IMR-90 (cell line): Measurements from ENCODE around the gene RARRES2. TPM values are rescaled to one million over a fixed set of nuclear protein-coding genes. Genes with fewer than 3 reads are reported as not detected.

ENCODE experiments used
- ATAC-seq: fragments of 200-7000 bp; cut with Tn5 transposase; 2 replicates; pipeline ENCODE4 v1.9.1; 2020; ENCODE audit warnings: low read depth, mild to moderate bottlenecking, moderate library complexity
- BruUV-seq: library from RNA; stranded (reverse); fragments of 400-500 nt; replicated peaks from 2 replicates; lab custom pipeline; 2021; lab: Mats Ljungman, UMichigan
- CTCF ChIA-PET: fragments of 300-600 bp; formaldehyde crosslinking; extraction: SDS; loops from one replicate; lab custom pipeline; 2021; ENCODE audit warnings: antibody characterized with exemption; lab: Yijun Ruan, JAX
- POLR2A ChIA-PET: fragments of 300-600 bp; sonication (Branson Sonifier 250); formaldehyde crosslinking; loops from one replicate; lab custom pipeline; 2022; ENCODE audit warnings: antibody characterized with exemption; ENCODE audit not compliant: unreplicated experiment; lab: Charles Lee
- DNase-seq: peaks from one replicate; pipeline ENCODE4 v3.0.0; 2013
- H2AFZ ChIP-seq: replicated peaks from 2 replicates; pipeline ENCODE3; 2013; ENCODE audit warnings: low read length, mild to moderate bottlenecking; ENCODE audit not compliant: poor library complexity
- H2AK5ac ChIP-seq: 2 replicates; pipeline ENCODE4 v1.6.1; 2013; ENCODE audit warnings: low read depth, low read length, inconsistent platforms
- H2AK9ac ChIP-seq: replicated peaks from 2 replicates; pipeline ENCODE3; 2013; ENCODE audit warnings: mild to moderate bottlenecking, low read depth, low read length, moderate library complexity; ENCODE audit not compliant: poor library complexity
- H2BK120ac ChIP-seq: 2 replicates; pipeline ENCODE4 v1.6.1; 2013; ENCODE audit warnings: low read depth, low read length, inconsistent platforms
- H2BK15ac ChIP-seq: 3 replicates; pipeline ENCODE4 v1.6.1; 2013; ENCODE audit warnings: low read depth, low read length, inconsistent platforms
- H2BK20ac ChIP-seq: 2 replicates; pipeline ENCODE4 v1.6.1; 2013; ENCODE audit warnings: low read depth, mild to moderate bottlenecking, inconsistent platforms, low read length, moderate library complexity
- H2BK5ac ChIP-seq: 2 replicates; pipeline ENCODE4 v1.6.1; 2013; ENCODE audit warnings: mild to moderate bottlenecking, low read depth, low read length, inconsistent platforms; ENCODE audit not compliant: poor library complexity, severe bottlenecking
- H3K14ac ChIP-seq: replicated peaks from 2 replicates; pipeline ENCODE4 v1.6.1; 2013; ENCODE audit warnings: low read depth, low read length, inconsistent platforms
- H3K18ac ChIP-seq: 2 replicates; pipeline ENCODE4 v1.6.1; 2013; ENCODE audit warnings: low read depth, low read length, control low read depth
- H3K23ac ChIP-seq: 2 replicates; pipeline ENCODE4 v1.6.1; 2013; ENCODE audit warnings: low read depth, low read length, inconsistent platforms
- H3K27ac ChIP-seq: 2 replicates; pipeline ENCODE4 v1.5.1; 2013; ENCODE audit warnings: mild to moderate bottlenecking, control low read depth, low read length; ENCODE audit not compliant: insufficient read depth
- H3K27me3 ChIP-seq: 2 replicates; pipeline ENCODE4 v1.6.1; 2013; ENCODE audit warnings: low read length; ENCODE audit not compliant: control insufficient read depth, insufficient read depth
- H3K36me3 ChIP-seq: 2 replicates; pipeline ENCODE4 v1.6.1; 2013; ENCODE audit warnings: low read length, mixed read lengths; ENCODE audit not compliant: control insufficient read depth, insufficient read depth
- H3K4ac ChIP-seq: 2 replicates; pipeline ENCODE4 v1.6.1; 2013; ENCODE audit warnings: low read depth, low read length, inconsistent platforms
- H3K4me1 ChIP-seq: 2 replicates; pipeline ENCODE4 v1.6.1; 2013; ENCODE audit warnings: low read length, mixed read lengths; ENCODE audit not compliant: control insufficient read depth, insufficient read depth
- H3K4me2 ChIP-seq: 2 replicates; pipeline ENCODE4 v1.6.1; 2013; ENCODE audit warnings: low read depth, mild to moderate bottlenecking, control low read depth, low read length, moderate library complexity
- H3K4me3 ChIP-seq: 2 replicates; pipeline ENCODE4 v1.5.1; 2013; ENCODE audit warnings: low read depth, mild to moderate bottlenecking, control low read depth, low read length, moderate library complexity; ENCODE audit not compliant: insufficient read depth
- H3K56ac ChIP-seq: 2 replicates; pipeline ENCODE4 v1.6.1; 2013; ENCODE audit warnings: low read length, inconsistent platforms; ENCODE audit not compliant: insufficient read depth; ENCODE audit errors: extremely low read depth
- H3K79me1 ChIP-seq, 2 experiments: 2 replicates each; pipeline ENCODE4 v1.6.1; 2013; ENCODE audit warnings: low read length in 2 of 2, inconsistent platforms in 1 of 2, low read depth in 1 of 2
- H3K9ac ChIP-seq: 2 replicates; pipeline ENCODE4 v1.6.1; 2013; ENCODE audit warnings: low read depth, low read length, control low read depth
- H3K9me1 ChIP-seq: 2 replicates; pipeline ENCODE4 v1.6.1; 2013; ENCODE audit warnings: low read length, inconsistent platforms; ENCODE audit not compliant: insufficient read depth
- H3K9me3 ChIP-seq: 2 replicates; pipeline ENCODE4 v1.6.1; 2013; ENCODE audit warnings: low read length; ENCODE audit not compliant: control insufficient read depth, insufficient read depth
- H4K20me1 ChIP-seq: 2 replicates; pipeline ENCODE4 v1.6.1; 2013; ENCODE audit warnings: low read length, inconsistent platforms; ENCODE audit not compliant: insufficient read depth
- H4K5ac ChIP-seq: 2 replicates; pipeline ENCODE4 v1.6.1; 2013; ENCODE audit warnings: mild to moderate bottlenecking, low read depth, low read length, control low read depth
- H4K8ac ChIP-seq, 2 experiments: 2 replicates each; pipeline ENCODE4 v1.6.1; 2013; ENCODE audit warnings: low read depth in 2 of 2, low read length in 2 of 2, control low read depth in 1 of 2, inconsistent platforms in 1 of 2
- H4K91ac ChIP-seq: 2 replicates; pipeline ENCODE4 v1.6.1; 2013; ENCODE audit warnings: low read depth, low read length, inconsistent platforms; ENCODE audit not compliant: insufficient read depth
- CEBPB ChIP-seq: IDR thresholded peaks from 2 replicates; pipeline ENCODE4 v1.6.1; 2012; ENCODE audit warnings: low read depth, low read length, improper control_type of control experiment
- SMC3 ChIP-seq: fragments of 150-350 bp; IDR thresholded peaks from 2 replicates; pipeline ENCODE4 v1.6.1; 2016; ENCODE audit warnings: low read depth, mild to moderate bottlenecking, antibody characterized with exemption, low read length, moderate library complexity
- WGBS, 2 experiments: methylation state at CpG; one replicate each; pipeline versions ENCODE4 v1.1.5 to v1.1.7; 2013; ENCODE audit warnings: missing lambda C conversion rate in 2 of 2; ENCODE audit not compliant: insufficient read length in 1 of 2; ENCODE audit errors: extremely low coverage in 2 of 2; 5-methylcytosine and 5-hydroxymethylcytosine counted together
- dilution Hi-C: fragments of 300-500 bp; cut with HindIII; formaldehyde crosslinking; loops from one replicate; pipeline ENCODE4 v1.14.3; 2018; ENCODE audit warnings: low sequenced_read_pairs; ENCODE audit not compliant: unreplicated experiment
- in situ Hi-C: fragments of 300-500 bp; cut with MboI; formaldehyde crosslinking; loops from 3 replicates; pipeline ENCODE4 v1.14.3; 2019; ENCODE audit warnings: low sequenced_read_pairs, inconsistent platforms, mixed read lengths
- intact Hi-C: fragments of 100-400 bp; cut with micrococcal nuclease; formaldehyde crosslinking; loops from 2 replicates; pipeline ENCODE4 v1.10.0; 2022
- polyA plus RNA-seq, 3 experiments: library from polyadenylated mRNA; depleted of rRNA; stranded (reverse); fragments of >200 nt; gene quantifications; 2 replicates each; pipeline ENCODE4 v1.2.3, GENCODE V29; 2012; ENCODE audit warnings: low replicate concordance in 1 of 3
- total RNA-seq: library from RNA; depleted of rRNA; stranded (reverse); fragments of >200 nt; gene quantifications from 2 replicates; pipeline ENCODE4 v1.2.3, GENCODE V29; 2012

The RARRES2 gene
- total and polyA plus RNA-seq, 2 of the 4 experiments (the other 2 are of a cell fraction): 1.6 TPM; not detected in 1

DNA sequence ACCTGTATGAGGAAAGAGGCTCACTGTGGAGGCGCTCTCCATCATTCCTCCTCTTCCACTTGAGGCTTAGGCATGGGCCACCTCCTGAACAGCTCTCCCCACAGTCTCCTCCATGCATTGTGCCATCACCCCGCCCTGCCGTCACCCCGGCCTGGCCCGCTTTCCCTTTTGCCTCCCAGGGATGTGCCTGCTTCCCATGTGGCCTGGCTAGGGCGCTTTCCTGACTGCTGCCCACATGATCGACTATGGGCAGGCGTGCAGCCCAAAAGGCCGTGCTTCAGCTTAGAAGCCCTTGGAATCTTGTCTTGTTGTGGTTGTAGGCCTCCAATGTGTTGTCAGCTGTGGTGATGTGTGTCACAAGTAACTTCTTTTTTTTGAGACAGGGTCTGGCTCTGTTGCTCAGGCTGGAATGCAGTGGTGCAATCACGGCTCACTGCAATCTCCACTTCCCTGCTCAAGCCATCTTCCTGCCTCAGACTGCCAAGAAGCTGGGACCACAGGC is 16.3 kb downstream of the RARRES2 start:
- no peak overlapping the region for H3K14ac ChIP-seq
- ChIA-PET POLR2A (interaction anchor here (0.5 kb wide), 1 partner anchor 30 kb away, joined by 6 read pairs; no protein-coding TSS in a partner anchor), CTCF (interaction anchor here (0.9 kb wide), 1 partner anchor 14 kb away, joined by 3 read pairs; no protein-coding TSS in a partner anchor)
- no peak overlapping the region; the same call in 1 of the 2 replicates for H3K18ac ChIP-seq
- no peak overlapping the region for H2BK120ac ChIP-seq
- H4K5ac ChIP-seq: no peak overlapping the region; the same call in 1 of the 2 replicates
- no peak for TF ChIP-seq SMC3
- TF ChIP-seq CEBPB: peak; percentile 47; the same call in 1 of the 2 replicates
- no peak overlapping the region for H3K56ac ChIP-seq
- no peaks in the 10 kb centered on the region for H3K79me1 ChIP-seq
- dilution Hi-C loops (no loop called here), intact Hi-C loops (no loop called here), in situ Hi-C loops (no loop called here)
- WGBS, 2 experiments: 86% methylated on average over 4 of the region's 10 CpGs; no CpG with 5 or more reads in 1 of the 2 experiments
- H3K4me3 ChIP-seq: no peak overlapping the region
- H3K27me3 ChIP-seq: no peaks in the 10 kb centered on the region; the same call in 1 of the 2 replicates
- H4K8ac ChIP-seq: no peak overlapping the region; a peak in 1 of 4 replicates
- no peaks in the 10 kb centered on the region for H3K9me1 ChIP-seq
- H3K23ac ChIP-seq: no peak overlapping the region
- no peak overlapping the region; the same call in 1 of the 2 replicates for H2BK20ac ChIP-seq
- DNase-seq (peak; percentile 17), ATAC-seq (peak; percentile 76)
- H3K4me1 ChIP-seq: peaks cover 10% of the 10 kb centered on the region; the same call in 1 of the 2 replicates
- no peaks in the 10 kb centered on the region for H3K36me3 ChIP-seq
- no TSS peak for BruUV-seq
- no peak overlapping the region for H2AFZ ChIP-seq
- peak overlapping the region; percentile 63; the same call in 1 of the 2 replicates for H3K27ac ChIP-seq
- H3K4ac ChIP-seq: no peak overlapping the region
- H2BK5ac ChIP-seq: no peak overlapping the region
- H3K4me2 ChIP-seq: no peak overlapping the region
- no peak overlapping the region for H2AK9ac ChIP-seq
- no peak overlapping the region for H2BK15ac ChIP-seq
- H3K9me3 ChIP-seq: no peaks in the 10 kb centered on the region
- no peak overlapping the region for H4K91ac ChIP-seq
- H2AK5ac ChIP-seq: no peak overlapping the region
- H4K20me1 ChIP-seq: no peaks in the 10 kb centered on the region
- no peak overlapping the region for H3K9ac ChIP-seq
